Stimulated activated CD8-positive, alpha-beta memory T cell treated with anti-CD3 and anti-CD28 coated beads, Interleukin-12 subunit alpha, Interleukin-12 subunit beta, amount 100 ng/mL, for 1 hour (primary cell): ENCODE measurements around the gene ZIC1.

Experiments
- DNase-seq: peaks from one replicate; pipeline ENCODE4 v3.0.0-alpha.2; 2020; ENCODE audit warnings: low read depth

ZIC1 gene

DNA sequence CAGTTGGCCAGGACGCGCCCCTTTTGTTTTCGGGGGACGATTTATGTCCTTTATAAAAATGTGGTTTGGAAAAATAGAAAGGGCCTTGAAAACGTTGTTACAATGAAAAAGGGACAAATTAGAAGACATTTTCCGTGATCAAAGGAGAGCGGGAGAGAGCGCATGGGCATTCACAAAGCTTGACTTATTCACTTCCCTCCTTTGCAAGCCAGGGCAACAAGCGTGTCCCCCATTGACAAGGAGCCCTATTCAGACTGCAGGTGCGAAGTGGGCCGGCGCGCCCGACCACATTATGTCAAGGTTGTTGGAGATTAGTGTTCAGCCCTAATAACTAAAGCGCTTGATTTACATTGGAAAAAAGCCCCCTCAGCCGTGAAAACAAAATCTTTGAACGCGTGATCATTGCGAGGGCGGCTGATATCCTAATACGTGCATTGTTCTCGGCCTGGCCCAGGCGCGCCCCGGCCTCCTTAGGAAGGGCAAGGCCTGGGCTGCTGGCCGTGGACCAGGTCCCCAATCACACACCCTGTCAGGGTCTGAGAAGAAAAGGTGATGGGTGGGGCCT is 28.7 kb upstream of the ZIC1 start:
- no peak for DNase-seq

GRCh38 chr3:147380977-147381376 is 28.2 kb upstream of the ZIC1 start:
- no peak for DNase-seq

GRCh38 chr3:147381596-147381995 is 27.6 kb upstream of the ZIC1 start:
- no peak for DNase-seq

- DNase-seq: no peak
Observed at GRCh38 chr3:147383617-147384016, 25.5 kb upstream of the ZIC1 start.

GRCh38 chr3:147384210-147385058 is 24.7 kb upstream of the ZIC1 start:
- no peak for DNase-seq

DNA sequence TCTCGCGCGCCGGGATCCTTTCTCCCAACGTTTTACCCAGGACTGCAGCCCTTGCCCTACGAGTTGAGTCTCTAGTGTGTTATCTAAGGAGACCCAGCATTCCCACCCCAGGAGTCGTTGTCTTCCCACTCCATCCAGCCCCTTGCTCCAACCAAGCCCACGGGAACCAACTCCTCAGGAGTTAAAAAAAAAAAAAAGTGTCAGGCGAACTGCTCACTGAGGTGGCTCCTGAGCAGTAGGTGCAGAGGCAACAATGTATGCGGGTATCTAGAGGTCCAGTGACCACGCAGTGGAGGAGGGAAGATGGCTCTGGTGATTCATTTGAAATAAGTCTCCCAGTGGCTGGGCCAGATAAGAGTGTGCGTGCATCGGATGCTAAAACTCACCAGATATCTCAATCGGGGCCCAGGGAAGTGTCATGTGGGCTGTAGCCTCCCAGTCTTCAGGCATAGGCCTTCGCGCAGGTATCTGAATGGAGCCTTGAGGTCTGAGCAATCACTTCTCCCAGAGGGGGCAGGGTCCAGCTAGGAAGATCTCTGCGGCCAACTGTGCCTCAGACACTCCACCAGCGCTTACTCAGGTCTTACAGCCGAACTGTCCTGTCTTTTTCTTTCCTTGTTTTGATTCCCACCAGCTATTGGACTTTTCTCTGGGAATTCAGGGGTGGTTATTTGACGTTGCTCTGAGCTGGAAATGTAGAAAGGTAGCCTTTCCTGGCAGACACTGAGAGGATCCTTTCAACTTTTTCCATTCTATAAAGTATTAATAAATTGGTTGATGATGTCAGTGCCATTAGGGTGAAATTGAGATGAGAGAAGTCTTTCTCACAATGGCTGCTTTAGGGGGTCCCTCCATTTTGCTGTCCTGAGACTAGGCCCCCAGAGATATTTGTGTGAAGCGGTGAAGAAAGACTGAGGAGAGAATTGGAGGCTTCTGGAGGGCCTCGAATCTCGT is 23.8 kb upstream of the ZIC1 start:
- no peak for DNase-seq

DNA sequence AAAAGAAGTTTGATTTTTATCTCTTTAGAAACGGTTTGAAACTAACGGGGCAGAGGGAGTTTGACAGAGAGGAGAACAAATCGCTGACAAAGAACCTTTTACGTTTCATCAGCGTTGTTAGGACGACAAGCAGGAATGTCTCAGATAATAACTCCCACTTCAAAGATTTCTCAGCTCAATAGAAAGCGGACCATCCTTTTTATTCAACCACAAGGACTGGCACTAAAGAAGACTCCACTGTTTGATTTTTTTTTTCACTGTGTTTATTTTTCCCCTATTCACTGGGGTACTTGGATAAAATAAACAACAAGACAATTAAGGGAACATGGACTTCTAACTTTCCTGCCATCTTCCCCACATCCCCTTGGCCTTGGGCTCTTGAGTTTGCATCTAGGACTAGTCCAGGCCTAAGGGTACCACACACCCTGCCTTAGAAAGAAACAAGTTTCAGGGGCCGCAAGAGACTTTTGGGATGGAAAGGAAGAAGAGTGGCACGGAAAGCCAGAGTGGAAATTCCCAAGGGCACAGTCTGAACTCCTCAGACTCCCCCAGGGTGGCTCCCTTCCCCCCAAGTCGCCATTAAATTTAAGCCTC is 21.8 kb upstream of the ZIC1 start:
- DNase-seq: no peak

- DNase-seq: no peak
Observed at GRCh38 chr3:147387885-147388699, 21.1 kb upstream of the ZIC1 start.

GRCh38 chr3:147388700-147389580 is 20.2 kb upstream of the ZIC1 start:
- no peak for DNase-seq

DNA sequence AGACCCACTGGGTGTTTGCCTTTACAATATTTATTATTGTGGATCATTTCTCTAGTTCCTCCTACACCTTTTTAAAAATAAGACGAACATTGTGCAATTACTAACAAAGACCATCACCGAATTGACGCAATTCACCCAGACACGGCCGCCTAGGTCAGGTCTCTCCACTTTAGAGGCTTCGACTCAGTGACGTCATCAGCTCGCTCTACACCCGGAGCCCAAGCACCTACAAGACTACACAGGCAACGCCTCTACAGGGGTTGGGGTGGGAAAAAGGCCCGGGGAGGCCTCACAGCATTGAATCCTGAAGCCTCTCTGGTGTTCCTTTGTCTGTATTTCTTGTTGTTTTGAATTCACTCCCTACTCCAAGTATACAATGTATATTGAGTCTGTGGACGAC is 19.4 kb upstream of the ZIC1 start:
- DNase-seq: no peak

DNA sequence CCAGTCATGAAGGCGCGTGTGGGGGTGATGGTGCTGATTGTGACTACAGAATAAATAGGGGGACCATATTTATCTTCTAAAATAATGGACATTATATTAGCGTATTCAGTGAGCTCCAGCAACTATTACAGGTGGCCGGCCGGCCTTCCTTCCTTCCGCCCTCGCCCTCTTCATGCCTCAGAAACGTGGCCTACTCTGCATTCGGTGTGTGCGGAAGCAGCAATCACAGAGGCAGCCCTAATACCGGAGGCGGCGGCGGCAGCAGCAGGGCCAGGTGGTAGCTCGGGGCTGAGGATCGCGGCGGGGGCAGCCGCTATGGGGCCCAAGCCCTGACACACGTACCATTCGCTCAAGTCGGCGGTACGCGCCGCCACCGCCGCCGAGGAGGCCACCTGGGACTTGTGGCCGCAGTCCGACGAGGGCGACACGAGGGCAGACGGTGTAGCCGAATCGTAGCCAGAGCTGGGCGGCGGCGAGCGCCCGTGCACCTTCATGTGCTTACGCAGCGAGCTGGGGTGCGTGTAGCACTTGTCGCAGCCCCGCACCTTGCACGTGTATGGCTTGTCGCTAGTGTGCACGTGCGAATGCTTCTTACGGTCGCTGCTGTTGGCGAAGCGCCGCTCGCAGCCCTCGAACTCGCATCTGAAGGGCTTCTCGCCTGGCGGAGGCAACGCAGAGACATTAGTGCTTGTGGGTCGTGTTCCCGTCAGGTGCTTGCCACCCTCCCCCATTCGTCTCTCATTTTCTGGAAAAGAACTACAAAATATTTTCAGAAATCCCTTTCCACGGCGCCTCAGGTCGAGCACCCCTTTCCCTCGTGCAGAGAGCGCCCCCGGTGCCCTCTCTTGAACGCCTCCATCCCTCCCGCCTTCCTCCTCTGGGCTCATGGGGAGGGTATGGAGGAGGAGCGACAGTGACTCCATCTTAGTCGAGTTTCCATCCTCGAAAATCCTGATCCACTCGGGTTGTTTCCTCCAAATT is 18.3 kb upstream of the ZIC1 start:
- no peak for DNase-seq

DNA sequence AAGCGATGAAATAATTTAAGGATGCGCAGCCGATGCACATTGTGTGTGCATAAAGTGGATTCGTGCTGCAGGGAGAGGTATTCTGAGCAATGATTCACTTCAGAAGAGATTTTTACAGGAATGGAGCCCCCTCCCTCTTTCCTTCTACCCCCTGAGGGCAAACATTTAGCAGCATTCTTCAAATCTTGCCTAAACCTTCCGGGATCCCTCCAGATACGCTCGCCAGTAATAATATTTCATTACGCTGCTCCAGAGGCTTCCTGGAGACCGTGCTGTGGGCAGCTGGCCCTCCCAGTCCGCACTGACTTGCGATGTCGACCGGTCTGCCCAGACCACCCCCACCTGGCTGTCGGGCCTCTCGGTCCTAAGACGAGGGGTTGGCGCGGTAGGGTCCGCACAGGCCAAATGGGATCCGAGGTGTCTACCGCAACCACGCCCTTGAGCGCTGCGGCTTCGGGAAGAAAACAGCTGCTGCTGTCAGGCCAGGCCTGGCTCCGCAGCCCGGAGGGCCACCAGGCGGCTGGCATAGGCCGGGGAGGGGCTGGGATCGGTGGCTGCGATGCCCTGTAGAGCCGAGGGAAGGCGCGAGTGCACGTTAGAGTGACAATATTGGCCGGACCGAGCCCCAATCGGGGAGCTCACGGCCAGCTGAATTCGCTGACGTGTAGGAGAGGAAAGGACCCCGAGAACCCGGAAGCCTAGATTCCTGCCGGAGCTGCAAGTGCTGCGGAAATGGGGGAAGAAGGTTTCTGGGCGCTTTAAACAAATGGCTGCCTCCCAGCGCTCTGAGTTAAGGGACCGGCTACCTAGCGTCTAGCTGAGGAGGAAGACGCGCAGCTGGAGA is 17.2 kb upstream of the ZIC1 start:
- DNase-seq: no peak

DNA sequence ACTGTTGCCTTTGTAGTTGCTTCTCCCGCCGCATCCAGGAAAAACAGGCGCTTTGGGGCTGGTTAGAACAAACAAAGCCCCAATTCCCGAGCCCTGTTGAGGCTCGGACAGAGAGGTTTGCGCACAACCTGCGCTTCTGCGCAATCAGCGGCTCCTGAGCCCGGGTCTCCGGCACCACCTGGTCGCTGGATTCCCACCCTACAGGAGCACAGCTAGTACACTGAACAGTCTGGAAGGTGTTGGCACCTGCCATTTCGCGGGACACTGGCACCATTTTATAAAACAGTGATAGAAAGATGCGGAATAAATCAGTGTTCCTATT is 16.6 kb upstream of the ZIC1 start:
- DNase-seq: no peak

DNA sequence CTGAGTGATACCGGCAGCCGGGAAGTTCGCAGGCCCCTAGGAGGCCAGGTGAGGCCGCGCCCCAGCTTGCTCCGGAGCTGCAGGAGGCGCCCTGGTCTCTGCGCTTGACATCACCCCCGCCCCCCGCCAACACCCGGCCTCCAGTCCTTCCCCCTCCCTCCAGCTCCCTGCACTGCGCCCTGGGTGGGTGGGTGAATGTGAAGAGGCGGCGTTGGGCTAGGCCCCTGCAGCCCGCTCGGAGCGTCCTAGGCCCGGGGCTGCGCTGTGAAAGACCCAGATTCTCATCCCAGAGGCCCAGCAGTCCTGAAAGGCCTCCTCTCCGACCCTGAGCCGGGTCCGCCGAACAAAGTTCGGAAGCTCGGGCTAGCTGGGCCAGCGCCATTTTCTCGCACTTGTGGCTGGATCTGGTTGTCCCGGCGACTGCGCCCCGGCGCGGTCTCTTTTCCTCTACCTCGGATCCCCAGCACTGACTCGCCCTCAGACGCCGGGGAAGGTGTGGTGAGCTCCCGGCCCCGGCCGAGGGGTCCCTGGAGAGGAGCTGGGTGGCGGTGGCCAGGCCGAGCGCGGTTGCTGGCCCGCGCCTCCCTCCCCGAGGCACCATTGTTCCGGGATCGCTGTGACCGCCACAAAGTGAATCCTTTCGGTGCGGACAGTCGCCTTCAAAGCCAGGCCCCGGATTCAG is 15.8 kb upstream of the ZIC1 start:
- no peak for DNase-seq

GRCh38 chr3:147393943-147394883 is 15.0 kb upstream of the ZIC1 start:
- DNase-seq: no peak

- DNase-seq: no peak
Observed at GRCh38 chr3:147394884-147395225, 14.3 kb upstream of the ZIC1 start.
